HuH-7.5 (cell line): ENCODE data around the gene TBRG4.

Source experiments
- DNase-seq: peaks from one replicate; pipeline ENCODE4 v3.0.0; 2011; ENCODE audit warnings: low spot score

The TBRG4 gene

GRCh38 chr7:45143616-45144015, 32.1 kb upstream of the TBRG4 start:
- no peak for DNase-seq

- DNase-seq: no peak
Observed at GRCh38 chr7:45140827-45141226, 29.3 kb upstream of the TBRG4 start.

- DNase-seq: no peak
Observed at GRCh38 chr7:45138433-45139267, 27.2 kb upstream of the TBRG4 start.

GRCh38 chr7:45136106-45137060, 24.9 kb upstream of the TBRG4 start:
- peak; percentile 87 for DNase-seq

- DNase-seq: no peak
Observed at GRCh38 chr7:45133877-45134276, 22.4 kb upstream of the TBRG4 start.

- DNase-seq: no peak
Observed at GRCh38 chr7:45133352-45133751, 21.9 kb upstream of the TBRG4 start.

GRCh38 chr7:45132708-45133320, 21.3 kb upstream of the TBRG4 start:
- no peak for DNase-seq

GRCh38 chr7:45131891-45132290, 20.4 kb upstream of the TBRG4 start:
- no peak for DNase-seq

GRCh38 chr7:45130910-45131309, 19.4 kb upstream of the TBRG4 start:
- no peak for DNase-seq

GRCh38 chr7:45129906-45130305, 18.4 kb upstream of the TBRG4 start:
- no peak for DNase-seq

- no peak for DNase-seq
Observed at GRCh38 chr7:45129181-45129800, 17.8 kb upstream of the TBRG4 start.

- DNase-seq: no peak
Observed at GRCh38 chr7:45126920-45127319, 15.4 kb upstream of the TBRG4 start.

- DNase-seq: no peak
Observed at GRCh38 chr7:45126201-45126600, 14.7 kb upstream of the TBRG4 start.

- DNase-seq: no peak
Observed at GRCh38 chr7:45125193-45125904, 13.9 kb upstream of the TBRG4 start.

- DNase-seq: no peak
Observed at GRCh38 chr7:45123913-45124710, 12.6 kb upstream of the TBRG4 start.

- no peak for DNase-seq
Observed at GRCh38 chr7:45122975-45123860, 11.7 kb upstream of the TBRG4 start.

GRCh38 chr7:45119550-45119949, 8.1 kb upstream of the TBRG4 start:
- no peak for DNase-seq

- no peak for DNase-seq
Observed at GRCh38 chr7:45118889-45119331, 7.4 kb upstream of the TBRG4 start.

- DNase-seq: no peak
Observed at GRCh38 chr7:45118292-45118691, 6.8 kb upstream of the TBRG4 start.
